OCI-LY7 (cell line): Measurements from ENCODE around the gene IVD. TPM values are rescaled to one million over a fixed set of nuclear protein-coding genes. Genes with fewer than 3 reads are reported as not detected.

ENCODE experiments used
- BruUV-seq: library from RNA; stranded (reverse); fragments of 400-500 nt; replicated peaks from 2 replicates; lab custom pipeline; 2021; lab: Mats Ljungman, UMichigan
- CTCF ChIA-PET: fragments of 300-600 bp; sonication (Branson Sonifier 250); formaldehyde crosslinking; loops from one replicate; lab custom pipeline; 2022; ENCODE audit warnings: antibody characterized with exemption; ENCODE audit not compliant: unreplicated experiment; lab: Charles Lee
- POLR2A ChIA-PET: fragments of 300-600 bp; sonication (Branson Sonifier 250); formaldehyde crosslinking; loops from one replicate; lab custom pipeline; 2022; ENCODE audit warnings: antibody characterized with exemption; lab: Charles Lee
- DNase-seq: peaks from one replicate; pipeline ENCODE4 v3.0.0-alpha.2; 2015; ENCODE audit warnings: low spot score
- H2AFZ ChIP-seq: fragments of 200-600 bp; sonication (generic), shearing (Covaris generic); 2 replicates; pipeline ENCODE4 v1.6.1; 2014; ENCODE audit warnings: mild to moderate bottlenecking, antibody characterized with exemption, low read length, moderate library complexity
- H3K27ac ChIP-seq: fragments of 200-600 bp; sonication (generic); 2 replicates; pipeline ENCODE4 v1.5.1; 2014; ENCODE audit warnings: mixed run types, low read depth, mild to moderate bottlenecking, moderate library complexity, low read length, inconsistent platforms; ENCODE audit not compliant: poor library complexity, severe bottlenecking
- H3K36me3 ChIP-seq: fragments of 200-600 bp; sonication (generic); 2 replicates; pipeline ENCODE4 v1.6.1; 2014; ENCODE audit warnings: mild to moderate bottlenecking, antibody characterized with exemption, low read length, moderate library complexity, mixed read lengths; ENCODE audit not compliant: insufficient read depth
- H3K4me1 ChIP-seq: fragments of 200-600 bp; sonication (generic); 2 replicates; pipeline ENCODE4 v1.5.1; 2014; ENCODE audit warnings: mild to moderate bottlenecking, low read length; ENCODE audit not compliant: insufficient read depth, poor library complexity, severe bottlenecking
- H3K4me2 ChIP-seq: fragments of 200-600 bp; sonication (generic); 2 replicates; pipeline ENCODE4 v1.6.1; 2014; ENCODE audit warnings: mild to moderate bottlenecking, low read length
- H3K4me3 ChIP-seq: fragments of 200-600 bp; sonication (generic); 2 replicates; pipeline ENCODE4 v1.5.1; 2014; ENCODE audit warnings: mild to moderate bottlenecking, low read depth, low read length; ENCODE audit not compliant: poor library complexity, severe bottlenecking
- H3K79me2 ChIP-seq: fragments of 200-600 bp; sonication (generic); 2 replicates; pipeline ENCODE4 v1.6.1; 2016; ENCODE audit warnings: low read depth, mild to moderate bottlenecking, low read length, moderate library complexity, mixed read lengths; ENCODE audit not compliant: insufficient read depth
- H3K9me2 ChIP-seq: fragments of 200-600 bp; sonication (generic); 2 replicates; pipeline ENCODE4 v1.6.1; 2016; ENCODE audit warnings: mild to moderate bottlenecking, low read length, mixed read lengths; ENCODE audit not compliant: insufficient read depth
- H3K9me3 ChIP-seq: fragments of 200-600 bp; sonication (generic); 2 replicates; pipeline ENCODE4 v1.6.1; 2014; ENCODE audit warnings: mild to moderate bottlenecking, mixed run types, low read length, mixed read lengths
- H4K20me1 ChIP-seq: fragments of 200-600 bp; sonication (generic); 2 replicates; pipeline ENCODE4 v1.6.1; 2014; ENCODE audit warnings: mild to moderate bottlenecking, antibody characterized with exemption, low read length, moderate library complexity, mixed read lengths; ENCODE audit not compliant: insufficient read depth
- CTCF ChIP-seq: fragments of 200-600 bp; sonication (generic); conservative IDR thresholded peaks from 2 replicates; pipeline ENCODE4 v1.5.1; 2014; ENCODE audit warnings: mild to moderate bottlenecking, antibody characterized with exemption, low read length, moderate library complexity, mixed read lengths
- EZH2phosphoT487 ChIP-seq: fragments of 200-600 bp; sonication (generic); IDR thresholded peaks from 2 replicates; pipeline ENCODE4 v1.6.1; 2018; ENCODE audit warnings: low read depth, borderline replicate concordance, mild to moderate bottlenecking, mixed run types, antibody characterized with exemption, low read length, moderate library complexity, mixed read lengths
- intact Hi-C: fragments of 100-400 bp; cut with micrococcal nuclease; formaldehyde crosslinking; loops from one replicate; pipeline ENCODE4 v1.10.0; 2022; ENCODE audit not compliant: unreplicated experiment
- total RNA-seq, 2 experiments: library from RNA; depleted of rRNA in 1 of 2; stranded (reverse); fragments of >200 nt in 1 of 2; shearing (Covaris generic) in 1 of 2; gene quantifications; 2 replicates each; pipeline ENCODE4 v1.2.3, GENCODE V29; 2014 to 2022

Gene IVD
- total RNA-seq, 2 experiments from 2014 or later = 20.6 to 67.3 TPM

- Histone ChIP-seq H3K4me2 (no peak overlapping the region), H3K79me2 (no peaks in the 10 kb centered on the region), H3K36me3 (peaks cover 36% of the 10 kb centered on the region; the same call in 1 of the 2 replicates), H3K4me3 (no peak overlapping the region), H2AFZ (no peak overlapping the region), H3K4me1 (no peaks in the 10 kb centered on the region), H3K27ac (no peak overlapping the region), H4K20me1 (no peaks in the 10 kb centered on the region), H3K9me2 (no peaks in the 10 kb centered on the region), H3K9me3 (no peaks in the 10 kb centered on the region)
- ChIA-PET CTCF (no interaction called here), POLR2A (interaction anchor here (0.6 kb wide), 1 partner anchor 273 kb away, joined by 3 read pairs; no protein-coding TSS in a partner anchor)
- TF ChIP-seq EZH2phosphoT487 = no peak
- no peak for TF ChIP-seq CTCF
- intact Hi-C loops = no loop called here
- DNase-seq = no peak
- no TSS peak for BruUV-seq
Measured at GRCh38 chr15:40463279-40463678, 57.7 kb downstream of the IVD start.

DNA sequence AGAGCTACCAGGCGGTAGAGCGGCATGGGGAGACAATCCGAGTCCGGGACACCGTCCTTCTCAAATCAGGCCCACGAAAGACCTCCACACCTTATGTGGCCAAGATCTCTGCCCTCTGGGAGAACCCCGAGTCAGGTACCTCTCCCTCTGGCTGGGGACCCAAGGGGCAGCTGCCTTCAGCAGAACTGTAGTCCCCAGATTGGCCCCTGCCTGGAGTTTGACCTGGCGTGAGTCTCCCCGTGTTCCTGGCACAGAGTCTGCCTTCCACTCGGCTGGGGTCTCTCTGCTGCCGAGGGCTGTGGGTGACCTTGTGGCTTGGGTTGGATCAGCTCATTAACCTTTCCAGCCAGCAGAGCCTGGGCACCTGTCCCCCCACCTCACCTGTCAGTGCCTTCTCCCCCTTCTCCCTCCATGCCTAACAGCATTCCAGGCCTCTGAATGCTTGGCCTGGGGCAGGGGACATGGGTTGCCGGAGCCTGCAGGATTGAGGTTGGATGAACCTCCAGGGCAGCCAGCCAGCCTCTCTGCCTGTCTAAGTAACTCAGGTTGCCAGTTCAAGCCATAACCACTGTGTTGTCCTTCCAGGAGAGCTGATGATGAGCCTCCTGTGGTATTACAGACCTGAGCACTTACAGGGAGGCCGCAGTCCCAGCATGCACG lies 58.4 kb downstream of the IVD start:
- no peaks in the 10 kb centered on the region for H4K20me1 ChIP-seq
- no peaks in the 10 kb centered on the region for H3K4me1 ChIP-seq
- DNase-seq = no peak
- no peak overlapping the region for H2AFZ ChIP-seq
- POLR2A ChIA-PET = interaction anchor here (0.6 to 0.7 kb wide), 2 partner anchors 11 to 273 kb away, joined by 3 read pairs; no protein-coding TSS in a partner anchor
- intact Hi-C loops = no loop called here
- H3K9me2 ChIP-seq = no peaks in the 10 kb centered on the region
- no peak for TF ChIP-seq EZH2phosphoT487
- TF ChIP-seq CTCF = no peak
- H3K36me3 ChIP-seq = peaks cover 36% of the 10 kb centered on the region; the same call in 1 of the 2 replicates
- no peak overlapping the region for H3K27ac ChIP-seq
- H3K4me2 ChIP-seq = no peak overlapping the region
- H3K4me3 ChIP-seq = no peak overlapping the region
- no peaks in the 10 kb centered on the region for H3K9me3 ChIP-seq
- no TSS peak for BruUV-seq
- H3K79me2 ChIP-seq = no peaks in the 10 kb centered on the region
- CTCF ChIA-PET = no interaction called here

DNA sequence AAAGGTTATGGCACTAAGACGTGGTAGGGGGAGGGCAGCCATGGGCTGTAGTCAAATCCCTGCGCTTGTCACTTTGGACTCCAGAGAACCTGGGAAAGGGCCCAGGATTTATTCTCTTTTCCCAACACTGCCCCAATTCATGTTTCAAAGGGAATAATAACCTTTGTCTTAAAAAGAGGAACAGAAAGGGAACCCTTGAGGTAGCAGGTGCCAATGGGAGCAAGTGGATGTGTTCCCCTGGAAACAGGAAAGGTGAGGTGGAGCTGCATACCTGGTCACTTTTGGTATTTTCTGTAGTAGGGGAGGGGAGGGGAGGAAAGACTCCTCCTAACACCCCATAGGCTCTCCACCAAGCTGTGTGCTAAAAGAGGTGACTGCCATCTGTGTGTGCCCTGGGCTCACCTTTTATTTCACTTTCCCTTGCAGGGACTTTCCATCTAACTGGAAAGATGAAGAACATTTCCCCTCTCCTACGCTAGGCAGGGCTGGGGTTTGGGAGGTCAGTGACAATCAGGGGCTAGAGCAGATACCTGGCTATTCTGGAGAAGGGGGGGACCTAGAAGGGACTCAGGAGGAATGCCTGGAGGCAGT lies 59.1 kb downstream of the IVD start:
- no peaks in the 10 kb centered on the region for H3K9me2 ChIP-seq
- no peak overlapping the region for H3K27ac ChIP-seq
- H3K9me3 ChIP-seq = no peaks in the 10 kb centered on the region
- peaks cover 36% of the 10 kb centered on the region; the same call in 1 of the 2 replicates for H3K36me3 ChIP-seq
- no peaks in the 10 kb centered on the region for H3K4me1 ChIP-seq
- POLR2A ChIA-PET = interaction anchor here (0.5 kb wide), 1 partner anchor 37 kb away, joined by 5 read pairs; no protein-coding TSS in a partner anchor
- H3K4me2 ChIP-seq = no peak overlapping the region
- no peak overlapping the region for H3K4me3 ChIP-seq
- H4K20me1 ChIP-seq = no peaks in the 10 kb centered on the region
- H3K79me2 ChIP-seq = no peaks in the 10 kb centered on the region
- intact Hi-C loops = no loop called here
- TF ChIP-seq EZH2phosphoT487 (no peak), CTCF (no peak)
- CTCF ChIA-PET = no interaction called here
- no TSS peak for BruUV-seq
- no peak overlapping the region for H2AFZ ChIP-seq
- no peak for DNase-seq
